ENCODE measurements around the gene FHIP1B.

Gene FHIP1B

GRCh38 chr11:6217722-6218121 lies 16.7 kb downstream of the FHIP1B start:
- H3K4me3 ChIP-seq (ENCODE audit: control insufficient read depth, low read depth, low read length), result no peak overlapping the region
- no peak for TF ChIP-seq CTCF (IDR thresholded peaks at IDR 0.05; ENCODE audit: control insufficient read depth, insufficient read depth, low read depth, low read length, missing control alignments)
- DNase-seq (ENCODE audit: low read depth), result no peak

- H3K4me3 ChIP-seq (ENCODE audit: control insufficient read depth, low read depth, low read length), result no peak overlapping the region
- no peak for TF ChIP-seq CTCF (IDR thresholded peaks at IDR 0.05; ENCODE audit: control insufficient read depth, insufficient read depth, low read depth, low read length, missing control alignments)
- DNase-seq (ENCODE audit: low read depth), result no peak
Observed at GRCh38 chr11:6216501-6216900, 17.9 kb downstream of the FHIP1B start.

GRCh38 chr11:6214530-6214929 lies 19.9 kb downstream of the FHIP1B start:
- no peak for TF ChIP-seq CTCF (IDR thresholded peaks at IDR 0.05; ENCODE audit: control insufficient read depth, insufficient read depth, low read depth, low read length, missing control alignments)
- DNase-seq (ENCODE audit: low read depth), result no peak
- no peak overlapping the region for H3K4me3 ChIP-seq (ENCODE audit: control insufficient read depth, low read depth, low read length)

GRCh38 chr11:6210274-6210955 lies 24.0 kb downstream of the FHIP1B start:
- DNase-seq (ENCODE audit: low read depth), result no peak
- TF ChIP-seq CTCF (IDR thresholded peaks at IDR 0.05; ENCODE audit: control insufficient read depth, insufficient read depth, low read depth, low read length, missing control alignments), result no peak
- H3K4me3 ChIP-seq (ENCODE audit: control insufficient read depth, low read depth, low read length), result no peak overlapping the region

- no peak for TF ChIP-seq CTCF (IDR thresholded peaks at IDR 0.05; ENCODE audit: control insufficient read depth, insufficient read depth, low read depth, low read length, missing control alignments)
- H3K4me3 ChIP-seq (ENCODE audit: control insufficient read depth, low read depth, low read length), result no peak overlapping the region
- no peak for DNase-seq (ENCODE audit: low read depth)
Observed at GRCh38 chr11:6209801-6210200, 24.6 kb downstream of the FHIP1B start.

GRCh38 chr11:6206456-6207180 lies 27.8 kb downstream of the FHIP1B start:
- DNase-seq (ENCODE audit: low read depth), result no peak
- TF ChIP-seq CTCF (IDR thresholded peaks at IDR 0.05; ENCODE audit: control insufficient read depth, insufficient read depth, low read depth, low read length, missing control alignments), result no peak
- no peak overlapping the region for H3K4me3 ChIP-seq (ENCODE audit: control insufficient read depth, low read depth, low read length)
